LNCaP clone FGC (cell line): ENCODE results near the gene ZNF385B.
"Not testable (repeated sequence)": the region's sequence is repeated elsewhere in the genome, so short reads cannot be mapped to it uniquely, and the experiment has no call there.

Experiments used
- DNase-seq: peaks from one replicate; pipeline ENCODE4 v3.0.0-alpha.2; 2011; ENCODE audit warnings: low read depth
- H3K4me3 ChIP-seq: 2 replicates; pipeline ENCODE4 v1.5.1; 2011; ENCODE audit warnings: mild to moderate bottlenecking, low read depth, low read length, control low read depth
- TF ChIP-seq, protein P1 (sequence below): IDR thresholded peaks from 2 replicates; pipeline ENCODE4 v1.5.1; 2012; ENCODE audit warnings: mild to moderate bottlenecking; ENCODE audit not compliant: control insufficient read depth, insufficient read depth; ENCODE audit errors: extremely low read depth

The ZNF385B gene

DNA sequence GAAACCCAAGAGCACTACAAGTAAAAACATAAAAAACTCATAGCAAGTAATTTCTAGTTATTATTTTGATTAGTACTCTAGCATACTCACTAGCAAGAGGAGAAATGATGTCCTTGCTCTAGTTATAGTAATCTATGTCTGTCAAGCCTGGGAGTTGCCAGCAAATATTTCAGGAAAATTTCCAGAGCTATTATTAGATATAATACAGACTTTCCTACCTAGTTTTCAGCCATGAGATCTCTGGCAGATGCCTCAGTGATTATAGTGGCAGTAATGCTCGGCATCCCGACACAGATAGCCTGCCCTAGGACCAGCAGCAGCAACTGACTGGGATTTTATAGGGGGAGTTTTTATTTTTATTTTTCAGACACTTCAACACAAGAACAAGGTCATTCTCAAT is 224.4 kb downstream of the ZNF385B start:
- no peak overlapping the region for H3K4me3 ChIP-seq
- DNase-seq, result no peak
- TF ChIP-seq, protein P1, sequence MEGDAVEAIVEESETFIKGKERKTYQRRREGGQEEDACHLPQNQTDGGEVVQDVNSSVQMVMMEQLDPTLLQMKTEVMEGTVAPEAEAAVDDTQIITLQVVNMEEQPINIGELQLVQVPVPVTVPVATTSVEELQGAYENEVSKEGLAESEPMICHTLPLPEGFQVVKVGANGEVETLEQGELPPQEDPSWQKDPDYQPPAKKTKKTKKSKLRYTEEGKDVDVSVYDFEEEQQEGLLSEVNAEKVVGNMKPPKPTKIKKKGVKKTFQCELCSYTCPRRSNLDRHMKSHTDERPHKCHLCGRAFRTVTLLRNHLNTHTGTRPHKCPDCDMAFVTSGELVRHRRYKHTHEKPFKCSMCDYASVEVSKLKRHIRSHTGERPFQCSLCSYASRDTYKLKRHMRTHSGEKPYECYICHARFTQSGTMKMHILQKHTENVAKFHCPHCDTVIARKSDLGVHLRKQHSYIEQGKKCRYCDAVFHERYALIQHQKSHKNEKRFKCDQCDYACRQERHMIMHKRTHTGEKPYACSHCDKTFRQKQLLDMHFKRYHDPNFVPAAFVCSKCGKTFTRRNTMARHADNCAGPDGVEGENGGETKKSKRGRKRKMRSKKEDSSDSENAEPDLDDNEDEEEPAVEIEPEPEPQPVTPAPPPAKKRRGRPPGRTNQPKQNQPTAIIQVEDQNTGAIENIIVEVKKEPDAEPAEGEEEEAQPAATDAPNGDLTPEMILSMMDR, result no peak

DNA sequence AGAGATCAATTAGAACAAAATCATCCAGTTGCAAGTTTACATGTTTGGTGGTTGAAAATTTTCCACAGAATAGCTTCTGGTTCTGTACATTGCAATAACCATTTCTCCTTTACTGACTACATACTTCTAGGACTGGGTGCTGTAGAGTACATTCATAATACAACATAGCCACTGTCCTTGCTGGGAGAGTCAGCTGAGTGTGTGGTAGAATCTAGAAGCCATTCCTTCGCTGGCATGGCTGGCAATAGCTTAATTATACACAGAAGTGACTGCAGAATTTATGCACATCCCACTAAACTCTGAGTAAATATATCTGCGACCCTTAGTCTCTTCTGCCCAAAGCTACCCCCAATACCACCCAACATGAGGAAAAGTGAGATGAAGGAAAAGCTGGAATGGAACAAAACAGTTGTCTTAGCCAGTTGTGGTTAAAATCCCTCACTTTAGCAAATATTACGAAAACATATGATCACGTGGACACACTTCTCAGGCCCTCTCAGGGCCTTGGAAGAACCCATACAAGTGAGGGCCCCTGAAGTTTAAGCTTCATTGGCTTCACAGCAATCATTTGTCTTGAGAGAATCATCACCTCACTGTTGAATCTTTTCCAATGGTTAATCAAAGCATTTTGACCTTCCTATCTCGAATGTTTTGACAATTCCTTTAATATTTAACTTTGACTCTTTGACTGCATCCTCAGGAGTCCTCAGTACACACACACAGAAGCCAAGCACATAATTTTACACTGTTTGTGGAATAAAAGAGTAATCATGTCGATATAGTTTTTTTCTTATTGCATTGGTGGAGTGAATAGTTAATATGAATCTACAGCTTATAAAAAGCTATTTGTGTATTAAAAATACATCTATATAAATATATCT is 225.1 kb downstream of the ZNF385B start:
- TF ChIP-seq, protein P1, result no peak
- no peak for DNase-seq
- no peak overlapping the region for H3K4me3 ChIP-seq

DNA sequence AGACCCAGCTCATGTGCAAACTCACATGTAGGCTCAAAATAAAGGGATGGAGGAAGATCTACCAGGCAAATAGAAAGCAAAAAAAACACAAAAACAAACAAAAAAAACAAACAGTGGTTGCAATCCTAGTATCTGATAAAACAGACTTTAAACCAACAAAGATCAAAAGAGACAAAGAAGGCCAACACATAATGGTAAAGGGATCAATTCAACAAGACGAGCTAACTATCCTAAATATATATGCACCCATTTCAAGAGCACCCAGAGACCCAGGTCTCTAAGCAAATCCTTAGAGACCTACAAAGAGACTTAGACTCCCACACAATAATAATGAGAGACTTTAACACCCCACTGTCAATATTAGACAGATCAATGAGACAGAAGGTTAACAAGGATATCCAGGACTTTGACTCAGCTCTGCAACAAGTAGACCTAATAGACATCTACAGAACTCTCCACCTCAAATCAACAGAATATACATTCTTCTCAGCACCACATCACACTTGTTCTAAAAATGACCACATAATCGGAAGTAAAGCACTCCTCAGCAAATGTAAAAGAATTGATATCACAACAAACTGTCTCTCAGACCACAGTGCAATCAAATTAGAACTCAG is 229.5 kb downstream of the ZNF385B start:
- not testable (repeated sequence) for DNase-seq

DNA sequence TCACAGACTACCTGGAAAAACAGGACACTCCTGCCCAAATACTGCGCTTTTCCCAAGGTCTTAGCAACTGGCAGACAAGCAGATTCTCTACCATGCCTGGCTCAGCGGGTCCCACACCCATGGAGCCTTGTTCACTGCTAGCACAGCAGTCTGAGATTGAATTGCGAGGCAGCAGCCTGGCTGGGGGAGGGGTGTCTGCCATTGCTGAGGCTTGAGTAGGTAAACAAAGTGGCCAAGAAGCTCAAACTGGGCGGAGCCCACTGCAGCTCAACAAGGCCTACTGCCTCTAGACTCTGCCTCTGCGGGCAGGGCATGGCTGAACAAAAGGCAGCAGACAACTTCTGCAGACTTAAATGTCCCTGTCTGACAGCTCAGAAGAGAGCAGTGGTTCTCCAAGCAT is 231.6 kb downstream of the ZNF385B start:
- not testable (repeated sequence) for H3K4me3 ChIP-seq, DNase-seq

More for the DNA sequence above, 229.5 kb downstream of the ZNF385B start:
- not testable (repeated sequence) for H3K4me3 ChIP-seq

DNA sequence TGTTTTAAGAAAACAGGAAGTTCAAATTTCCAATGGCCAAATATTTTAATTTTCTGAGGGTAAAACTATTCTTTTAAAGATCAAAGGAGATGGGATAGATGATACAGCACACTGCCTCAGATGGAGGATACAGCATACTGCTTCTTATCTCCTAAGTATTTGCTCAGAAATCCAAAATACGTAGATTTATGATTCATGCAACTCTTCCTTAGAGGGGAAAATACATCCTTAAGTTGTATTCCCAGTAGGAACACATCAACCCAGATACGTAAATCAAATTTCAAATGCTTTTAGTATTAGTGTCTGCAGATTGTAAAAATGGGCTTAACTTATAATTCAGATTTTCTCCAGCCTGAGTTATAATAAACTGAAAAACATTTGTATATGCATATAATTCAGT is 235.2 kb downstream of the ZNF385B start:
- H3K4me3 ChIP-seq, result no peak overlapping the region
- DNase-seq, result no peak
- TF ChIP-seq, protein P1, result no peak

DNA sequence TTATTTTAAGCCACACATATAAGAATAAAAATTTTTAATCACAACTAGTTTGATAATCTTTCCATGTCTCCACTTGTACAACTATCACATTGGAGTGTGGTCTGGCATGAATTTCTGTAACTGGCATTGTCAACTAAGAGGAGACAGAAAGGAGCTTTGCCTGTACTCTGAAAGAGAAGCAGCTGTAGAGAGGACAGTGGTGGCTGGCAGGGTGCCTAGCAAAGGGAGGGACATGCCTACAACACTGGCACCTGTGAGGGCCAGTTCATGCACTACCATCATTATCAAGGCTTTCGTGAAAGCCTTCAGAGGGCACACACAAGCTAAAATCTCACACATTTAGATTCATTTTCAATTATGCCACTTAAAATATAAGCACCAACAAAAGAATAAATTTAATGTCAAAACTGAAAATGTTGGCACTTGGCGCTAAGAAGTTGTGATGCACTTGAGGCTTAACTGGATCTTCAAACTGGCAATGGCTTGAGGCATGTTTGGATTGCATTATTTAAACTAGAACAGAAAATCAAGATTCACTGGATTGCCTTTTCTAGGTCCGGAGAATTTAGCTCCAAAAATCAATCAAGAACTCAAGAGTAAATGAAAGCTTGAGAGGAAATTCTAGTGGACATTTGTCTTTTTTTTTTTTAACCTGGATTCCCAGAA is 238.6 kb downstream of the ZNF385B start:
- no peak for DNase-seq
- no peak overlapping the region for H3K4me3 ChIP-seq
- TF ChIP-seq, protein P1, result no peak

DNA sequence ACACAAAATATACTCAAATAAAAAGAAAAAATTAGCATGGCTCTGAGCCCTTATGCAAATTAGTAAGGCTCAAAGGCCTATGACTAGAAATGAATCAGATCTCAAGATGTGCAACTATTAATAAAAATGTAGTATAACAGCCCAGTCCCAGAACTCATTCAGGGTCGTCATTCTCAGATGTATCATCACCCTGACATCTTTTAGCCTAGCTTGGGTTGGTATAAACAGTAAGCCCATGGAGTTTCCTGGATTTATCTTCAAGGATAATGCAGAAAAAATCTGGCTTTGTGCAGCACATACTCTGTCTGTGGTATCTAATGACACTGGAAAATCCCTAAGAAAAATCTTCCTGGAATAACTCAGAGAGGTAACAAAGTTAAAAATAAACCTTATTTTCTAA is 239.3 kb downstream of the ZNF385B start:
- no peak overlapping the region for H3K4me3 ChIP-seq
- no peak for DNase-seq
- TF ChIP-seq, protein P1, result no peak
